SK-N-SH (cell line): Measurements from ENCODE around the gene KIF5C. TPM values are rescaled to one million over a fixed set of nuclear protein-coding genes. Genes with fewer than 3 reads are reported as not detected.

Experiments
- CTCF ChIA-PET: fragments of 300-600, 350-600 bp; formaldehyde crosslinking; extraction: SDS; loops from one replicate; lab custom pipeline; 2021; lab: Yijun Ruan, JAX
- POLR2A ChIA-PET: fragments of 350-600 bp; sonication (Branson Sonifier 250); formaldehyde crosslinking; extraction: SDS; loops from one replicate; lab custom pipeline; 2020; ENCODE audit warnings: antibody characterized with exemption, inconsistent platforms; lab: Yijun Ruan, JAX
- DNase-seq: peaks from one replicate; pipeline ENCODE4 v3.0.0; 2012
- H2AFZ ChIP-seq: fragments of 200-600 bp; sonication (generic); 2 replicates; pipeline ENCODE4 v1.8.1; 2016; ENCODE audit warnings: antibody characterized with exemption, mild to moderate bottlenecking, low read depth
- H3F3A ChIP-seq: fragments of 200-600 bp; sonication (generic); replicated peaks from 2 replicates; pipeline ENCODE3; 2016; ENCODE audit warnings: antibody characterized with exemption, mild to moderate bottlenecking; ENCODE audit not compliant: insufficient read depth
- H3K27ac ChIP-seq, 2 experiments: fragments of 200-500 bp in 1 of 2; fragments of 200-600 bp in 1 of 2; sonication (Bioruptor generic) in 1 of 2; sonication (generic), shearing (Covaris generic) in 1 of 2; 2 replicates each; pipeline versions ENCODE4 v1.5.1 to v1.6.1; 2014 to 2016; ENCODE audit warnings: low read depth in 2 of 2, inconsistent platforms in 1 of 2, low read length in 1 of 2, mild to moderate bottlenecking in 1 of 2, mixed read lengths in 1 of 2
- H3K27me3 ChIP-seq: fragments of 200-600 bp; sonication (generic), shearing (Covaris generic); 2 replicates; pipeline ENCODE4 v1.6.1; 2016; ENCODE audit warnings: mixed run types; ENCODE audit not compliant: insufficient read depth
- H3K36me3 ChIP-seq, 2 experiments: fragments of 200-500 bp in 1 of 2; fragments of 200-600 bp in 1 of 2; sonication (Bioruptor generic) in 1 of 2; sonication (generic) in 1 of 2; replicated peaks in 1 of 2; 2 replicates each; pipeline versions ENCODE3 to v1.5.1; 2014 to 2016; ENCODE audit warnings: low read length in 1 of 2, mild to moderate bottlenecking in 1 of 2; ENCODE audit not compliant: insufficient read depth in 2 of 2, control insufficient read depth in 1 of 2
- H3K4me1 ChIP-seq, 2 experiments: fragments of 200-500 bp in 1 of 2; fragments of 200-600 bp in 1 of 2; sonication (Bioruptor generic) in 1 of 2; sonication (generic), shearing (Covaris generic) in 1 of 2; 2 replicates each; pipeline versions ENCODE4 v1.5.1 to v1.6.1; 2014 to 2016; ENCODE audit warnings: low read depth in 1 of 2, low read length in 1 of 2, mixed run types in 1 of 2; ENCODE audit not compliant: insufficient read depth in 2 of 2, control insufficient read depth in 1 of 2
- H3K4me2 ChIP-seq: fragments of 200-600 bp; sonication (generic), shearing (Covaris generic); 2 replicates; pipeline ENCODE4 v1.6.1; 2017; ENCODE audit warnings: mixed run types
- H3K4me3 ChIP-seq, 2 experiments: fragments of 200-500 bp in 1 of 2; fragments of 200-600 bp in 1 of 2; sonication (Bioruptor generic) in 1 of 2; sonication (generic), shearing (Covaris generic) in 1 of 2; 2 replicates each; pipeline versions ENCODE4 v1.5.1 to v1.8.1; 2014 to 2016; ENCODE audit warnings: low read depth in 2 of 2, inconsistent platforms in 1 of 2, low read length in 1 of 2, mild to moderate bottlenecking in 1 of 2, mixed read lengths in 1 of 2, moderate library complexity in 1 of 2
- H3K79me2 ChIP-seq: fragments of 200-600 bp; sonication (generic); 2 replicates; pipeline ENCODE4 v1.8.1; 2017; ENCODE audit warnings: mild to moderate bottlenecking; ENCODE audit not compliant: insufficient read depth
- H3K9ac ChIP-seq: fragments of 200-600 bp; sonication (generic); 2 replicates; pipeline ENCODE4 v1.6.1; 2017; ENCODE audit warnings: mixed run types
- H3K9me2 ChIP-seq: fragments of 200-600 bp; sonication (generic); 2 replicates; pipeline ENCODE4 v1.6.1; 2017; ENCODE audit warnings: mixed run types
- H3K9me3 ChIP-seq: fragments of 200-600 bp; sonication (generic); 2 replicates; pipeline ENCODE4 v1.6.1; 2017; ENCODE audit warnings: mixed run types, mild to moderate bottlenecking, moderate library complexity
- H4K20me1 ChIP-seq: fragments of 200-600 bp; sonication (generic); 2 replicates; pipeline ENCODE4 v1.6.1; 2017; ENCODE audit warnings: mild to moderate bottlenecking, mixed run types; ENCODE audit not compliant: insufficient read depth
- CHD2 ChIP-seq: fragments of 150-350 bp; IDR thresholded peaks from 2 replicates; pipeline ENCODE4 v1.6.1; 2018; ENCODE audit warnings: low read length; ENCODE audit not compliant: partially characterized antibody
- EZH2phosphoT487 ChIP-seq: fragments of 200-600 bp; sonication (generic); IDR thresholded peaks from 2 replicates; pipeline ENCODE4 v1.6.1; 2017; ENCODE audit warnings: low read depth, mixed run types, mild to moderate bottlenecking, antibody characterized with exemption, moderate library complexity, borderline replicate concordance
- FOSL2 ChIP-seq: IDR thresholded peaks from 2 replicates; pipeline ENCODE4 v1.4.0; 2012; ENCODE audit warnings: low read depth, mild to moderate bottlenecking, moderate library complexity, borderline replicate concordance
- FOXJ3 ChIP-seq: sonication (generic); formaldehyde crosslinking; IDR thresholded peaks from 2 replicates; pipeline ENCODE4 v1.5.1; 2020; ENCODE audit warnings: mild to moderate bottlenecking, missing genetic modification reagents
- FOXM1 ChIP-seq: IDR thresholded peaks from 2 replicates; pipeline ENCODE4 v1.4.0; 2012; ENCODE audit warnings: low read depth, mild to moderate bottlenecking
- MXI1 ChIP-seq: IDR thresholded peaks from 2 replicates; pipeline ENCODE4 v1.6.1; 2012; ENCODE audit warnings: mild to moderate bottlenecking, low read depth, low read length, improper control_type of control experiment
- PBX3 ChIP-seq: IDR thresholded peaks from 2 replicates; pipeline ENCODE4; 2012
- POLR2AphosphoS5 ChIP-seq: IDR thresholded peaks from 2 replicates; pipeline ENCODE4 v1.6.1; 2012; ENCODE audit warnings: low read depth, low read length
- SIN3A ChIP-seq: IDR thresholded peaks from 2 replicates; pipeline ENCODE4 v1.6.1; 2012; ENCODE audit warnings: low read depth, mild to moderate bottlenecking, low read length, moderate library complexity, borderline replicate concordance
- WGBS: methylation state at CpG from one replicate; pipeline ENCODE4 v1.1.6; 2017; ENCODE audit warnings: low lambda C conversion rate; 5-methylcytosine and 5-hydroxymethylcytosine counted together
- polyA plus RNA-seq, 3 experiments: library from polyadenylated mRNA; depleted of rRNA; stranded (reverse); fragments of >200 nt; gene quantifications; 2 replicates each; pipeline ENCODE4 v1.2.3, GENCODE V29; 2012
- TF ChIP-seq, protein P1 (sequence below): IDR thresholded peaks from 2 replicates; pipeline ENCODE4 v1.4.0; 2012; ENCODE audit warnings: low read depth, borderline replicate concordance
- TF ChIP-seq, protein P2 (sequence below): fragments of 200-600 bp; sonication (generic); IDR thresholded peaks from 2 replicates; pipeline ENCODE4 v1.6.1; 2017; ENCODE audit warnings: antibody characterized with exemption, mild to moderate bottlenecking, moderate library complexity

The KIF5C gene
- polyA plus RNA-seq, 1 of the 3 experiments (the other 2 are of a cell fraction) = 3.9 TPM

DNA sequence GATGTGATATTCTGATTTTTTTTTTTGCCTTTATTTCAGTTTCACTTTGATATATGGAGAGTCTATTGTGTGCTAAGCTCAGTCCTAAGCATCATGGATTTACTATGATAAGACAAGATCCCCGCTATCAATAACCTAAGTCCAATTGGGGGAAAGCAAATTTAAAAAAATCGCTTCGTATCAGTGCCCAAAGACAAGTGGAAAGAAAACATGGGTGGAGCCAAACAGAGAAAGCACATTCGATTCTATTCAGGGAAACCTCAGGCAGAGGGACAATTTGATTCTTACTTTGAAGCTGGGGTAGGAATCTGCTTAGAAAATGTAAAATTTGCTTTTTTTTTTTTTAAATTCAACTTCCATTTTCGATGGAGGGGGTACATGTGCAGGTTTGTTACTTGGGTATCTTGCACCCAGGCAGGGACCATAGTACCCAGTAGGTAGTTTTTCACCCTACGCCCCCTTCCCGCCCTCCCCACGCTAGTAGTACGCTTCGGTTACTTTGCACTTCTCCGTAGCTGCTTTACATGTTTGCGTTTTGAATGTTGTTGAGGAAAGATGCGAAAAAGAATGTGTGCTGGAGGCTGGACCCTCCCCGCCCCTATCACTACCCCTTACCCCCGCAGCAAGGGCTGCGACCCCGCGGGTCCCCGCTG, 12.4 kb downstream of the KIF5C start:
- H3K27ac ChIP-seq = peak overlapping the region in 1 of 2 experiments; percentile 79; a peak in 2 of 4 replicates
- peaks cover 16 to 17% of the 10 kb centered on the region in 2 experiments; a peak in 3 of 4 replicates for H3K4me1 ChIP-seq
- TF ChIP-seq EZH2phosphoT487 (no peak), CHD2 (no peak), POLR2AphosphoS5 (no peak), FOXJ3 (no peak), FOSL2 (no peak), PBX3 (no peak), FOXM1 (no peak), SIN3A (no peak), MXI1 (no peak)
- TF ChIP-seq, protein P1, sequence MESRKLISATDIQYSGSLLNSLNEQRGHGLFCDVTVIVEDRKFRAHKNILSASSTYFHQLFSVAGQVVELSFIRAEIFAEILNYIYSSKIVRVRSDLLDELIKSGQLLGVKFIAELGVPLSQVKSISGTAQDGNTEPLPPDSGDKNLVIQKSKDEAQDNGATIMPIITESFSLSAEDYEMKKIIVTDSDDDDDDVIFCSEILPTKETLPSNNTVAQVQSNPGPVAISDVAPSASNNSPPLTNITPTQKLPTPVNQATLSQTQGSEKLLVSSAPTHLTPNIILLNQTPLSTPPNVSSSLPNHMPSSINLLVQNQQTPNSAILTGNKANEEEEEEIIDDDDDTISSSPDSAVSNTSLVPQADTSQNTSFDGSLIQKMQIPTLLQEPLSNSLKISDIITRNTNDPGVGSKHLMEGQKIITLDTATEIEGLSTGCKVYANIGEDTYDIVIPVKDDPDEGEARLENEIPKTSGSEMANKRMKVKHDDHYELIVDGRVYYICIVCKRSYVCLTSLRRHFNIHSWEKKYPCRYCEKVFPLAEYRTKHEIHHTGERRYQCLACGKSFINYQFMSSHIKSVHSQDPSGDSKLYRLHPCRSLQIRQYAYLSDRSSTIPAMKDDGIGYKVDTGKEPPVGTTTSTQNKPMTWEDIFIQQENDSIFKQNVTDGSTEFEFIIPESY = no peak
- TF ChIP-seq, protein P2, sequence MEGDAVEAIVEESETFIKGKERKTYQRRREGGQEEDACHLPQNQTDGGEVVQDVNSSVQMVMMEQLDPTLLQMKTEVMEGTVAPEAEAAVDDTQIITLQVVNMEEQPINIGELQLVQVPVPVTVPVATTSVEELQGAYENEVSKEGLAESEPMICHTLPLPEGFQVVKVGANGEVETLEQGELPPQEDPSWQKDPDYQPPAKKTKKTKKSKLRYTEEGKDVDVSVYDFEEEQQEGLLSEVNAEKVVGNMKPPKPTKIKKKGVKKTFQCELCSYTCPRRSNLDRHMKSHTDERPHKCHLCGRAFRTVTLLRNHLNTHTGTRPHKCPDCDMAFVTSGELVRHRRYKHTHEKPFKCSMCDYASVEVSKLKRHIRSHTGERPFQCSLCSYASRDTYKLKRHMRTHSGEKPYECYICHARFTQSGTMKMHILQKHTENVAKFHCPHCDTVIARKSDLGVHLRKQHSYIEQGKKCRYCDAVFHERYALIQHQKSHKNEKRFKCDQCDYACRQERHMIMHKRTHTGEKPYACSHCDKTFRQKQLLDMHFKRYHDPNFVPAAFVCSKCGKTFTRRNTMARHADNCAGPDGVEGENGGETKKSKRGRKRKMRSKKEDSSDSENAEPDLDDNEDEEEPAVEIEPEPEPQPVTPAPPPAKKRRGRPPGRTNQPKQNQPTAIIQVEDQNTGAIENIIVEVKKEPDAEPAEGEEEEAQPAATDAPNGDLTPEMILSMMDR = no peak
- TF ChIP-seq, all 33 proteins: peak for 0
- peak overlapping the region; percentile 56 to 63 for H3K4me3 ChIP-seq
- no peaks in the 10 kb centered on the region for H3K36me3 ChIP-seq
- H3K9me3 ChIP-seq = no peaks in the 10 kb centered on the region
- POLR2A ChIA-PET = interaction anchor here (0.8 kb wide), 1 partner anchor 328 kb away, joined by 3 read pairs; no protein-coding TSS in a partner anchor
- peak overlapping the region; percentile 75; the same call in 1 of the 2 replicates for H2AFZ ChIP-seq
- no peaks in the 10 kb centered on the region for H3K9me2 ChIP-seq
- peak overlapping the region; percentile 90 for H3K4me2 ChIP-seq
- WGBS = 16% methylated on average over 16 of the region's 19 CpGs
- no peaks in the 10 kb centered on the region for H3K27me3 ChIP-seq
- H3K9ac ChIP-seq = peak overlapping the region; percentile 27; the same call in 1 of the 2 replicates
- no peaks in the 10 kb centered on the region for H4K20me1 ChIP-seq
- CTCF ChIA-PET = interaction anchor here (1.1 to 1.3 kb wide), 3 partner anchors 91 to 130 kb away, joined by 4 to 6 read pairs (median 5); no protein-coding TSS in a partner anchor
- H3F3A ChIP-seq = no peaks in the 10 kb centered on the region
- DNase-seq = no peak
- no peaks in the 10 kb centered on the region; the same call in 1 of the 2 replicates for H3K79me2 ChIP-seq
